ENCODE data around the gene SORCS2. TPM values are rescaled to one million over a fixed set of nuclear protein-coding genes. Genes with fewer than 3 reads are reported as not detected.

The SORCS2 gene
- polyA plus RNA-seq, 3 donors, result 0.46 to 0.55 TPM; not detected in 1

DNA sequence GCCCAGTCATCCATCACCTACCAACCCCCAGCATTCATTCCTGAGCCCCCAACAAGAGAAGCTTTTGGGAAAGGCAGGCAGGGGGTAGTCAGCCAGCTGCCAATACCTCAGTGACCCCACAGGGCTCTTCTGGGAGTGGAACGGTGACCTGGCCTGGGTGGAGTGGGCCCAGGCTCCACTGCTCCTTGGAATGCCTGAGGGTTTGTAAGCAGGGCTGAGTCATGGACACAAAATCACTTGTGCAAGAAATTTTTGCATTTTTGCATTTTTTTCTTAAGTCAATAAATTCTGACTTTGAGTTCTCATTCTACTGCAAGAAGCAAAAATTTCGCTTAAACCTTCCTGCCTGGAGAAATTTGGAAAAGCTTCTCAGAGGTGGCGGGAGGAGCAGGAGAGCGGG is 18.5 kb downstream of the SORCS2 start:
- Histone ChIP-seq H3K79me2 (ENCODE audit: insufficient read depth, low read length) (no peaks in the 10 kb centered on the region), H3K27me3 (ENCODE audit: control insufficient read depth in 2 of 2, insufficient read depth in 2 of 2, low read length in 2 of 2) (no peaks in the 10 kb centered on the region), H3K9me3 (replicated peaks in 1 of 2; ENCODE audit: control insufficient read depth in 1 of 2, insufficient read depth in 1 of 2, low read length in 2 of 2) (peaks cover 0 to 4% of the 10 kb centered on the region in 2 donors), H3K9ac (ENCODE audit: insufficient read depth, low read length, poor library complexity, severe bottlenecking) (no peak overlapping the region), H3K4me3 (replicated peaks in 1 of 3; ENCODE audit: low read depth in 2 of 3, low read length in 3 of 3) (no peak overlapping the region), H3K4me2 (replicated peaks; ENCODE audit: extremely low read depth, low read length, poor library complexity, severe bottlenecking) (no peak overlapping the region), H3K27ac (ENCODE audit: low read depth in 1 of 2, low read length in 2 of 2) (no peak overlapping the region), H3K4me1 (ENCODE audit: control insufficient read depth in 1 of 2, insufficient read depth in 2 of 2, low read length in 2 of 2) (no peaks in the 10 kb centered on the region), H3K36me3 (replicated peaks in 1 of 2; ENCODE audit: control insufficient read depth in 1 of 2, insufficient read depth in 2 of 2, low read length in 2 of 2) (no peaks in the 10 kb centered on the region), H2AFZ (ENCODE audit: insufficient read depth, low read depth, low read length, poor library complexity, severe bottlenecking) (no peak overlapping the region), H4K20me1 (ENCODE audit: insufficient read depth, low read length) (no peaks in the 10 kb centered on the region)
- Mint-ChIP-seq H3K27me3 (ENCODE audit: low read depth in 3 of 3) (peaks cover 4 to 6% (median 5%) of the 10 kb centered on the region in 3 donors), H3K4me1 (no peaks in the 10 kb centered on the region), H3K27ac (no peak overlapping the region), H3K4me3 (no peak overlapping the region), H3K36me3 (no peaks in the 10 kb centered on the region), H3K9me3 (peaks cover 0 to 10% (median 4%) of the 10 kb centered on the region in 7 donors)
- intact Hi-C loops (cut with micrococcal nuclease), result no loop called here
- WGBS (ENCODE audit: insufficient coverage), result 83% methylated on average over 2 of the region's 4 CpGs
- TF ChIP-seq, protein P1, sequence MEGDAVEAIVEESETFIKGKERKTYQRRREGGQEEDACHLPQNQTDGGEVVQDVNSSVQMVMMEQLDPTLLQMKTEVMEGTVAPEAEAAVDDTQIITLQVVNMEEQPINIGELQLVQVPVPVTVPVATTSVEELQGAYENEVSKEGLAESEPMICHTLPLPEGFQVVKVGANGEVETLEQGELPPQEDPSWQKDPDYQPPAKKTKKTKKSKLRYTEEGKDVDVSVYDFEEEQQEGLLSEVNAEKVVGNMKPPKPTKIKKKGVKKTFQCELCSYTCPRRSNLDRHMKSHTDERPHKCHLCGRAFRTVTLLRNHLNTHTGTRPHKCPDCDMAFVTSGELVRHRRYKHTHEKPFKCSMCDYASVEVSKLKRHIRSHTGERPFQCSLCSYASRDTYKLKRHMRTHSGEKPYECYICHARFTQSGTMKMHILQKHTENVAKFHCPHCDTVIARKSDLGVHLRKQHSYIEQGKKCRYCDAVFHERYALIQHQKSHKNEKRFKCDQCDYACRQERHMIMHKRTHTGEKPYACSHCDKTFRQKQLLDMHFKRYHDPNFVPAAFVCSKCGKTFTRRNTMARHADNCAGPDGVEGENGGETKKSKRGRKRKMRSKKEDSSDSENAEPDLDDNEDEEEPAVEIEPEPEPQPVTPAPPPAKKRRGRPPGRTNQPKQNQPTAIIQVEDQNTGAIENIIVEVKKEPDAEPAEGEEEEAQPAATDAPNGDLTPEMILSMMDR (IDR thresholded peaks at IDR 0.05), result no peak
- no peak for DNase-seq

DNA sequence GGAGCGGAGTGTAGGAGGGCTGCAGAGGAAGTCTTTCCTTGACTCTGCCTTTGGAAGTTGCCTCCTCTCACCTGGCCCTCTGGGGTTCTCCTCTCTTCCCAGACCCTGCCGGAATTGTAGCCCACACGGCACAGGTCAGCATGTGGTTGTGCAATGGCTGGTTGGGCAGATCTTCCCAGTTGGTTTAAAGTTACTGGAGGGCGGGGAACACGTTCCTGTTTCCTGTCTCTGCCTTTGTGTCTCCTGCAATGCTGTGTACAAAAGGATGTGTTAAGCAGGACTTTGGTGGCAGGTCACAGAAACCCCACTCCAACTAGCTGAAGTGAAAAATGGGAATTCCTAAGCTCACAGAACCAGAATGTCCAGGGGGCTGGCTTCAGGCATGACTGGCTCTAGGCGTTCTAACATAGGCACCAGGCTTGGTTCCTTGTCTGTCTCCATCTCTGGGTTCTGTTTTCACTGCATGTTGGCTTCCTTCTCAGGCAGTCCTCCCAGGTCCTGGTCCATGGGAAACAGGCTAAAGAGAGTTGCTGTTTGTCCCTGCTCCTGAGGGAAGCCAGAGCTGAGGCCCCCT is 19.9 kb downstream of the SORCS2 start:
- H3K27ac Mint-ChIP-seq, result no peak overlapping the region

More for the DNA sequence above, 19.9 kb downstream of the SORCS2 start:
- Histone ChIP-seq H3K27ac (ENCODE audit: low read depth in 1 of 2, low read length in 2 of 2) (no peak overlapping the region), H4K20me1 (ENCODE audit: insufficient read depth, low read length) (no peaks in the 10 kb centered on the region), H3K79me2 (ENCODE audit: insufficient read depth, low read length) (no peaks in the 10 kb centered on the region), H2AFZ (ENCODE audit: insufficient read depth, low read depth, low read length, poor library complexity, severe bottlenecking) (no peak overlapping the region), H3K4me1 (ENCODE audit: control insufficient read depth in 1 of 2, insufficient read depth in 2 of 2, low read length in 2 of 2) (no peaks in the 10 kb centered on the region), H3K9me3 (replicated peaks in 1 of 2; ENCODE audit: control insufficient read depth in 1 of 2, insufficient read depth in 1 of 2, low read length in 2 of 2) (peaks cover 0 to 4% of the 10 kb centered on the region in 2 donors), H3K27me3 (ENCODE audit: control insufficient read depth in 2 of 2, insufficient read depth in 2 of 2, low read length in 2 of 2) (no peaks in the 10 kb centered on the region), H3K4me3 (replicated peaks in 1 of 3; ENCODE audit: low read depth in 2 of 3, low read length in 3 of 3) (no peak overlapping the region), H3K36me3 (replicated peaks in 1 of 2; ENCODE audit: control insufficient read depth in 1 of 2, insufficient read depth in 2 of 2, low read length in 2 of 2) (no peaks in the 10 kb centered on the region), H3K4me2 (replicated peaks; ENCODE audit: extremely low read depth, low read length, poor library complexity, severe bottlenecking) (no peak overlapping the region), H3K9ac (ENCODE audit: insufficient read depth, low read length, poor library complexity, severe bottlenecking) (no peak overlapping the region)
- Mint-ChIP-seq H3K27me3 (ENCODE audit: low read depth in 3 of 3) (peaks cover 4 to 7% (median 5%) of the 10 kb centered on the region in 3 donors), H3K4me3 (no peak overlapping the region), H3K9me3 (peaks cover 0 to 12% (median 4%) of the 10 kb centered on the region in 7 donors), H3K4me1 (no peaks in the 10 kb centered on the region), H3K36me3 (no peaks in the 10 kb centered on the region)
- DNase-seq, result no peak
- WGBS (ENCODE audit: insufficient coverage), result 86% methylated on average over 1 of the region's 6 CpGs
- TF ChIP-seq, protein P1 (IDR thresholded peaks at IDR 0.05), result no peak
- intact Hi-C loops (cut with micrococcal nuclease), result no loop called here

All from CD14-positive monocyte (primary cell).